ENCODE measurements around the gene SLC27A6.
"Not testable (repeated sequence)": the region's sequence is repeated elsewhere in the genome, so short reads cannot be mapped to it uniquely, and the experiment has no call there.

Gene SLC27A6

GRCh38 chr5:128965011-128965637 is at the start of gene SLC27A6:
SLC27A6 (plus strand) TSS chr5:128965488; CDS start chr5:128966138, 650 bp downstream.
- no peak for DNase-seq

- DNase-seq: no peak
These were observed 45.7 kb upstream of the SLC27A6 start for GRCh38 chr5:128919542-128919941.

GRCh38 chr5:128920345-128921215 is 44.7 kb upstream of the SLC27A6 start:
- DNase-seq: no peak

DNA sequence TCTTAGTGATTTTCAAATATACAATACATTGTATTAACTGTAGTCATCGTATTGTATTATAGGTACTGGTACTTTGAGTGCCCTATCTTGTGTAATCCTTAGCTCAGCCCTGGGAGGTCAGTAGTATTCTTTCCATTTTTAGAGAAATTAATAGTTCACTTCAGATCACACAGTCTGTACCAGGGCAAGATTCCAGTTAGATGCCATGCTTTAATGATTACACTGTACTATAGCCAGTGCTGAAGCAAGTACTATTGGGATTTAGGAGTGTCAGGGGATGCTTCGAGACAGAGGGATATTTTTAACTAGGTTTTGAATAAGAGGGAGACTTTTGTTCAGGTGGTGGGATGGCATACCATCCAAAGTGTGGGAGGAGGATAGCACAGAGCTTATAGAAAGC is 41.0 kb upstream of the SLC27A6 start:
- no peak for DNase-seq

DNA sequence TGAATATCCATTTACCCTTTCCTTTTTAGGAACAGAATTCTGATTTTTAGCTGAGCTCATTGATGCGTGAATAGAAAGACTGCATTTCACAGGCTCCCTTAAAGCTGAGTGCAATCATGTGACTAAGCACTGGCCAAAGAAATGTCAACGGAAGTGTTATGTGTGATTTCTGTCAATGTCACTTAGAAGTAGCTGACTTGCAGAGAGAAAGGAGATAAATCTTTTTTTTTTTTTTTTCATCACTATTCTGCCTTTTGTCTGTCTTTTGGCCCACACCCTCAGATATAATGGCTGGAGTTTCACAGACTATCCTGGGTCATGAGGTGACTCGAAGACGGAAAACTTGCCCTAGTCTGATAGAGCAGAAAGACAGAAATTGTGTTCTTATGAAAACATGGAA is 39.3 kb upstream of the SLC27A6 start:
- no peak for DNase-seq

DNA sequence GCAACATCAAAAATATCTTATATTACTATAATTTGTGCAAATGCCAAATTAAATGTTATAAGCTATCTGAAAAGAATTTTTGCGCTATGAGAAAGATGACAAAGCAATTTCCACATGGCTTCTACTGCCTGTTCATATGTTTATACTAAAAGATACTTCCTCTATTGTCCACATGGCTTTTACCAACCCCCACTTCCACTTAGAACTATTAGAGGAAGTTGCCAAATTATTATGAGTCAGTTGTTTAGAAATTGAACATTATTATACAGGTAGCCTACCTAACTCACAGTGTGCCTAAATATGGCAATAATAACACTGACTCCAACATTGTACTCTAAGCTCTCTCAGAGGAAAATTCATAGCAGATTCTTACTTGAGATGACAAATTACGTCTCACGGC is 37.6 kb upstream of the SLC27A6 start:
- no peak for DNase-seq

DNA sequence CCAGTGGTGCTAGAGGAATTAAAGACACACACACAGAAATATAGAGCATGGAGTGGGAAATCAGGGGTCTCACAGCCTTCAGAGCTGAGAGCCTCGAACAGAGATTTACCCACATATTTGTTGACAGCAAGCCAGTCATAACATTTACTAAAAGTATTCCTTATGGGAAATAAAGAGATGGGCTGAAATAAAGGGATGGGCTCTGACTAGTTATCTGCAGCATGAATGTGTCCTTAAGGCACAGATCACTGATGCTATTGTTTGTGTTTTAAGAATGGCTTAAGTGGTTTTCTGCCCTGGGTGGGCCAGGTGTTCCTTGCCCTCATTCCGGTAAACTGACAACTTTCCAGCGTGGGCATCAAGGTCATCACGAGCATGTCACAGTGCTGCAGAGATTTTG is 33.1 kb upstream of the SLC27A6 start:
- not testable (repeated sequence) for DNase-seq

GRCh38 chr5:128943100-128943499 is 22.2 kb upstream of the SLC27A6 start:
- not testable (repeated sequence) for DNase-seq

DNA sequence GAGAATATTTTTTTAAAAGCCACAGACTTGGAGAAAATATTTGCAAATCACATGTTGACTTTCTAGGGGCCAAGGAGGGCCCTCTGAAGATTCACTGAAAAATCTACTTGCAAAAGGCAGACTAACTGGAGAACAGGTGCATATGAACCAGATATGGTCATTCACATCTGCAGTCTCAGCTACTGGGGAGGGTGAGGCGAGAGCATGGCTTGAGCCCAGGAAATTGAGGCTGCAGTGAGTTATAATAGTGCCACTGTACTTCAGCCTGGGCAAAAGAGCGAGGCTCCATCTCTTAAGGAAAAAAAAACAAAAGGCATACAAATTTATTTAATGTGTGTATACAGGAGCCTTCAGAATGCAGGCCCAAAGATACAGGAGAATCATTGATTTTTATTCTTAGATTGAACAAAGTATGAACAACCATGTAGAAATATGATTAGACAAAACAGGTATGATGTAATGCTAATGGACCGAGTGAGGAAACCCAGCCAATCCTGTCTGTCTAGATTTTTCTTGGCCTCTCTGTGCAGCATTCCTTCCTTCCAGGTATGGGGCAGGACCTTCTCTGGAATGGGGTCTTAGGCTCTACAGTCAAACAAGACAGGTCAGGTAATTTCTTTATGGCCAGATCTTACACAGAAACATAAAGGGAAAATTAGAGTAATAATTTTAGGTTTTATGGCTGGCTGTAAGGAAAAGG is 15.3 kb upstream of the SLC27A6 start:
- DNase-seq: no peak

DNA sequence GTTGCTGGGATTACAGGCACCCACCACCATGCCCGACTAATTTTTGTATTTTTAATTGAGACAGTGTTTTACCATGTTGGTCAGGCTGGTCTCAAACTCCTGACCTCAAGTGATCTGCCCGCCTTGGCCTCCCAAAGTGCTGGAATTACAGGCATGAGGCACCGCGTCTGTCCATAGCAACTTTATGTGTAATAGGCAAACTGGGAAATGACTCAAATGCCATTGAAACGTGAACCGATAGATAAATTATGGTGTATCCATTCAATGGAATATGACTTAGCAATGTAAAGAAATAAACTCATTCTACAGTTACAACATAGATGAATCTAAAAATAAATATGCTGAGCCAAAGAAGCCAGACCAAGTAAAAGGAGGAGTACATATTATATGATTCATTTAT is 14.0 kb upstream of the SLC27A6 start:
- DNase-seq: not testable (repeated sequence)

DNA sequence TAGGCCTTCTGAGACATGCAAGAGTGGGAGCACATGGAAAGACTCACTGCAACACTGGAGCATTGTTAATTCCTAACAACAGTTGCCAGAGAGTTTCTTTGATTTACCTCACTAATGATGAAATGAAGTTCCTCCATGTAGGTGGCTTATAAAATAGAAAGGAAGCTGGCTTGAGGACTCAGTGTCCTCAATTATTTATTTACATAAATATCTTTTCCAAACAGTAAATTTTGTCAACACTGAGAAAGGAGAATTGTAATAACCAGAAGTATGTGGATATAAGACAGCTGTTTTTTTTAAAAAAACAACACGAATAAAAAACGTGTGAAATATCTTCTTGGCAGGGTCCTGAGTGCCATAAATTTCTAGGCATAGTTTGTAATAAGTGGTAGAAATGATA is 9.1 kb upstream of the SLC27A6 start:
- DNase-seq: no peak

- no peak for DNase-seq
These were observed 3.1 kb upstream of the SLC27A6 start for GRCh38 chr5:128962211-128962610.

- DNase-seq: no peak
These were observed 482 bp downstream of the SLC27A6 start for GRCh38 chr5:128965638-128966302.

- no peak for DNase-seq
These were observed 1.1 kb downstream of the SLC27A6 start for GRCh38 chr5:128966375-128966774.

GRCh38 chr5:128966846-128967245 is 1.6 kb downstream of the SLC27A6 start:
- no peak for DNase-seq

- DNase-seq: no peak
These were observed 8.0 kb downstream of the SLC27A6 start for GRCh38 chr5:128973244-128973643.

DNA sequence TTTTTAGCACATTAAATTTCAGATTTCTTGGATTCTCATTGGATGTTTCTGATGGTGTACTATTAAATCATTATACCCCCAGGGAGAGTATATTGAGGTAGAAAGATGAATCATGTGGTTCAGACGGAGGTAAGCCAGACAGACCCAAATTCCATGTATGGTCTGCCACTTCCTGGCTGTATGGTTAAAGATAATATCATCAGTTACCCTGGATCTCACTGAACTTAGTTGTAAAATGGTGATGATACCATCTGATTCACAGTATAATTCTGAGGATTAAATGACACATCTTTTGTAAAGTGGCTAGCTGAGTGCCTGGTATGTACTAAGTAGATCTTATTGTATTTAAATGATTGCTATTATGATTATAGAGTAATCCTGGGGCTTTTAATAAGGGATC is 9.3 kb downstream of the SLC27A6 start:
- no peak for DNase-seq

DNA sequence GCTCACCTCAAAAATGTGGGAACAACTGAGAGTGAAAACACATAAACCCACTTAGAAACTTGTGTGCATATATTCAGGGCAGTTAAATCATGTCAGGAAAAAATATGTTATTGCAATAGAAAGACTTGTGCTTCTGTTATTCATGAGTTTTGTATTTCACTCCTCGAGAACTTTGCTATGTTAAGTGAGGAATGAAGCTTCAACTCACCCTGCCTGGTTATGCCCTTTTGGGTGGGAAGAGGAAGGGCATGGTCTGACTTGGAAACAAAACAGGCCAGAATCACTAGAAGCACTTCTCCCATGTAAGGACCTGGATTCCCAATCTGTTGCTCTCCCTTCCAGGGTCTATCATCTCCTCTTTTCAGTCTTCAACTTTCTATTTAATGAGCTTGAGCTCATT is 14.5 kb downstream of the SLC27A6 start:
- DNase-seq: no peak

- no peak for DNase-seq
These were observed 15.6 kb downstream of the SLC27A6 start for GRCh38 chr5:128980917-128981316.

DNA sequence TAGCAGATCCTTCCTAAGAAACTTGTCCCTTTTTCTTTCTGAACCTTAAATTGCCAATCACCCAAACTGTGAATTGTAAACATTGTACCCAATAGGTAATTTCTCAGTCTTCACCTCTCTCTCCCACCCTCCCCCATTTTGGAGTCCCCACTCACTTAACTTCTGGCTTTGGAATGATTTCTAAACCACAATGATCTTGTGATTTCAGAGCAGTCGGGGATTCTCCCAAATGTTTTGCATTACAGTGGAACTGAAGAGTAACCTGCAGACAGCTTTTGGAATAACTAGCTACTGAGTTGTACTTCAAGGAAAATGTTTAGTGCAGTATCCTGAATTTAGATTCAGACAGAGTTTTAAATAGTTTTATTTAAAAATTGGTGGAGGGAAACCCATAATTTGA is 19.2 kb downstream of the SLC27A6 start:
- DNase-seq: no peak

DNA sequence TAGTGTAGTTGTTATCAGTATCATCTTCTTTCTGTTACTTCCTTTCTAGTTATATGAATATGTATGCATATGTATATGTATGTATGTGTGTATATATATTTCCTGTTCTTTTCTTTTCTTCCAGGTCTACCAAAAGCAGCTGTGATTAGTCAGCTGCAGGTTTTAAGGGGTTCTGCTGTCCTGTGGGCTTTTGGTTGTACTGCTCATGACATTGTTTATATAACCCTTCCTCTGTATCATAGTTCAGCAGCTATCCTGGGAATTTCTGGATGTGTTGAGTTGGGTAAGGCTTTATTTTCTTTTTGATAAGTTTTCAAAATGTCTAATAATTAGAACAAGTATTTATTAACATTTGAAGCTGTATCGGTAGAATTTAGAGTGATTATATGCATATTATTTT is 23.2 kb downstream of the SLC27A6 start:
- DNase-seq: no peak

DNA sequence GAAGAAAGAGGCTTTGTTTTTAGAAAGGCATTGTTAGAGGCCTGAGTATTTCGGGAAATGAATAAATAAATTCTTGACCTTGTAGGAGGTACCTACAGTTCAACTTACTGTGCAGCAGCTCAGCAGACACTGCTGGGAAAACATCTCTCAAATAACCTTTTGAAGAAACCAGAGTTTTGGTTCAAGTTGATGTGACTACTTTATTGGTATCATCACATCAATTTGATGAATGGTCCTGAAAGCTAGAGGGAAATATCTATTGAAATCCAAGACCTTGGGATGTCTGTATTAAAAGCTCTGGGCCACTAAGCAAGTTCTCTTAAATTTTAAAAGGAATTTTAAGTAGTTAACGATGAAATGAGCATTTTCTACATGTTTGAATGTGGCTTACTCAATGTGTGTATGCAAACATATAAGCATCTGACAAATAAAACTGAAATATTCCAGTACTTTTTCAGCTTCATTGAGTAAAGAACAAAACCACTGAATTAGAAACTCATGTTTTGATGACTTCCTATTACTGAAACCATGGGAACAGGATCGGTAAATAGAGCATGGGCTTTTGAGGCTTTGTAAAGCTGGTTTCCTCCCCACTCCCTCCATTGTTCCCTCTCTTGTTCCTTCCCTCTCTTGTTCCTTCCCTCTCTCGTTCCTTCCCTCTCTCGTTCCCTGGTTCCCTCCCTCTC is 36.7 kb downstream of the SLC27A6 start:
- DNase-seq: no peak

DNA sequence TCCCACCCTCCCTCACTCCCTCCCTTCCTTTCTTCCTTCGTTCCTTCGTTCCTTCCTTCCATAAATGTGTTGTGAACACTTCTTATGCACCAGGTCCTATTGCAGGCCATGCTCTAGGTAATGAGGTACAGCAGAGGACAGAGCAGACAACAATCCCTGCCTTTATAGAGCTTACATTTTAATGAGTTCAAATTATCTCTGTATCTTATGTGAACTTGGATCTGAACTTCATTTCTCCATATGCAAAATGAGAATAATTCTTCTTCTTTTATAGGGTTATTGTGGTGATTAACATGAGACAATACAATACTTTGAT is 37.2 kb downstream of the SLC27A6 start:
- no peak for DNase-seq

All from stimulated activated CD8-positive, alpha-beta memory T cell treated with anti-CD3 and anti-CD28 coated beads, Interleukin-4, amount 100 ng/mL, for 48 hours (primary cell).